ENCODE results near the gene PIGN.

Gene PIGN

GRCh38 chr18:62210138-62210537 is 23.3 kb upstream of the PIGN start:
- H3K27me3 ChIP-seq (replicated peaks in 2 of 5; ENCODE audit: control insufficient read depth in 4 of 5, insufficient read depth in 5 of 5, low read length in 4 of 5) = no peaks in the 10 kb centered on the region
- ChIA-PET CTCF (interaction anchor here (1.1 kb wide), 1 partner anchor 11 kb away, joined by 3 read pairs; no protein-coding TSS in a partner anchor), POLR2A (no interaction called here)

GRCh38 chr18:62209046-62209445 is 22.2 kb upstream of the PIGN start:
- no peak overlapping the region for H3K4me3 ChIP-seq (ENCODE audit: control insufficient read depth in 1 of 7, extremely low read depth in 1 of 7, insufficient read depth in 4 of 7, low read depth in 2 of 7, low read length in 6 of 7)
- peaks cover 0 to 20% (median 0%) of the 10 kb centered on the region in 5 experiments for H3K9me3 ChIP-seq (ENCODE audit: control extremely low read depth in 1 of 5, control insufficient read depth in 4 of 5, insufficient read depth in 2 of 5, low read depth in 1 of 5, low read length in 4 of 5)
- no peak overlapping the region for H3K27ac ChIP-seq (ENCODE audit: insufficient read depth in 1 of 2, low read depth in 1 of 2, low read length in 2 of 2, poor library complexity in 1 of 2, severe bottlenecking in 2 of 2)
- peaks cover 4 to 27% (median 15%) of the 10 kb centered on the region in 4 experiments for H3K36me3 ChIP-seq (ENCODE audit: control insufficient read depth in 4 of 4, insufficient read depth in 4 of 4, low read length in 3 of 4)
- H3K4me1 ChIP-seq (ENCODE audit: control extremely low read depth in 1 of 4, control insufficient read depth in 4 of 4, insufficient read depth in 4 of 4, low read length in 3 of 4) = no peaks in the 10 kb centered on the region
- ChIA-PET CTCF (interaction anchor here (1.9 kb wide), 1 partner anchor 40 kb away, joined by 5 read pairs; no protein-coding TSS in a partner anchor), POLR2A (no interaction called here)
- no peaks in the 10 kb centered on the region for H3K27me3 ChIP-seq (replicated peaks in 2 of 5; ENCODE audit: control insufficient read depth in 4 of 5, insufficient read depth in 5 of 5, low read length in 4 of 5)
- no peak for DNase-seq

More at GRCh38 chr18:62210138-62210537, 23.3 kb upstream of the PIGN start:
- Histone ChIP-seq H3K4me3 (ENCODE audit: control insufficient read depth in 1 of 7, extremely low read depth in 1 of 7, insufficient read depth in 4 of 7, low read depth in 2 of 7, low read length in 6 of 7) (no peak overlapping the region), H3K4me1 (ENCODE audit: control extremely low read depth in 1 of 4, control insufficient read depth in 4 of 4, insufficient read depth in 4 of 4, low read length in 3 of 4) (no peaks in the 10 kb centered on the region), H3K27ac (ENCODE audit: insufficient read depth in 1 of 2, low read depth in 1 of 2, low read length in 2 of 2, poor library complexity in 1 of 2, severe bottlenecking in 2 of 2) (no peak overlapping the region), H3K36me3 (ENCODE audit: control insufficient read depth in 4 of 4, insufficient read depth in 4 of 4, low read length in 3 of 4) (peaks cover 11 to 35% (median 18%) of the 10 kb centered on the region in 4 experiments), H3K9me3 (ENCODE audit: control extremely low read depth in 1 of 5, control insufficient read depth in 4 of 5, insufficient read depth in 2 of 5, low read depth in 1 of 5, low read length in 4 of 5) (peaks cover 0 to 20% (median 0%) of the 10 kb centered on the region in 5 experiments)
- DNase-seq = no peak
- 100% methylated on average over 1 of the region's 1 CpG for WGBS (ENCODE audit: insufficient coverage)

- WGBS (ENCODE audit: insufficient coverage) = no CpG with 5 or more reads among the region's 4 CpGs
- Histone ChIP-seq H3K27ac (ENCODE audit: insufficient read depth in 1 of 2, low read depth in 1 of 2, low read length in 2 of 2, poor library complexity in 1 of 2, severe bottlenecking in 2 of 2) (no peak overlapping the region), H3K27me3 (replicated peaks in 2 of 5; ENCODE audit: control insufficient read depth in 4 of 5, insufficient read depth in 5 of 5, low read length in 4 of 5) (no peaks in the 10 kb centered on the region), H3K9me3 (ENCODE audit: control extremely low read depth in 1 of 5, control insufficient read depth in 4 of 5, insufficient read depth in 2 of 5, low read depth in 1 of 5, low read length in 4 of 5) (peaks cover 0 to 20% (median 0%) of the 10 kb centered on the region in 5 experiments), H3K4me3 (ENCODE audit: control insufficient read depth in 1 of 7, extremely low read depth in 1 of 7, insufficient read depth in 4 of 7, low read depth in 2 of 7, low read length in 6 of 7) (no peak overlapping the region), H3K36me3 (ENCODE audit: control insufficient read depth in 4 of 4, insufficient read depth in 4 of 4, low read length in 3 of 4) (peaks cover 0 to 14% (median 6%) of the 10 kb centered on the region in 4 experiments), H3K4me1 (ENCODE audit: control extremely low read depth in 1 of 4, control insufficient read depth in 4 of 4, insufficient read depth in 4 of 4, low read length in 3 of 4) (no peaks in the 10 kb centered on the region)
- CTCF ChIA-PET = no interaction called here
- no peak for DNase-seq
- POLR2A ChIA-PET = no interaction called here
Observed at GRCh38 chr18:62206593-62206992, 19.7 kb upstream of the PIGN start.

GRCh38 chr18:62205824-62206223 is 19.0 kb upstream of the PIGN start:
- Histone ChIP-seq H3K4me1 (ENCODE audit: control extremely low read depth in 1 of 4, control insufficient read depth in 4 of 4, insufficient read depth in 4 of 4, low read length in 3 of 4) (no peaks in the 10 kb centered on the region), H3K9me3 (ENCODE audit: control extremely low read depth in 1 of 5, control insufficient read depth in 4 of 5, insufficient read depth in 2 of 5, low read depth in 1 of 5, low read length in 4 of 5) (peaks cover 0 to 20% (median 0%) of the 10 kb centered on the region in 5 experiments), H3K36me3 (ENCODE audit: control insufficient read depth in 4 of 4, insufficient read depth in 4 of 4, low read length in 3 of 4) (peaks cover 0 to 9% (median 3%) of the 10 kb centered on the region in 4 experiments), H3K4me3 (ENCODE audit: control insufficient read depth in 1 of 7, extremely low read depth in 1 of 7, insufficient read depth in 4 of 7, low read depth in 2 of 7, low read length in 6 of 7) (no peak overlapping the region), H3K27me3 (replicated peaks in 2 of 5; ENCODE audit: control insufficient read depth in 4 of 5, insufficient read depth in 5 of 5, low read length in 4 of 5) (no peaks in the 10 kb centered on the region), H3K27ac (ENCODE audit: insufficient read depth in 1 of 2, low read depth in 1 of 2, low read length in 2 of 2, poor library complexity in 1 of 2, severe bottlenecking in 2 of 2) (no peak overlapping the region)
- no peak for DNase-seq
- ChIA-PET CTCF (no interaction called here), POLR2A (no interaction called here)
- 100% methylated on average over 4 of the region's 4 CpGs for WGBS (ENCODE audit: insufficient coverage)

GRCh38 chr18:62201870-62202269 is 15.0 kb upstream of the PIGN start:
- no CpG with 5 or more reads among the region's 1 CpG for WGBS (ENCODE audit: insufficient coverage)
- ChIA-PET POLR2A (no interaction called here), CTCF (interaction anchor here (0.6 to 1.5 kb wide), 2 partner anchors 45 to 620 kb away, joined by 3 read pairs; no protein-coding TSS in a partner anchor)
- peaks cover 0 to 3% (median under 1%) of the 10 kb centered on the region in 4 experiments for H3K4me1 ChIP-seq (ENCODE audit: control extremely low read depth in 1 of 4, control insufficient read depth in 4 of 4, insufficient read depth in 4 of 4, low read length in 3 of 4)
- H3K9me3 ChIP-seq (ENCODE audit: control extremely low read depth in 1 of 5, control insufficient read depth in 4 of 5, insufficient read depth in 2 of 5, low read depth in 1 of 5, low read length in 4 of 5) = no peaks in the 10 kb centered on the region
- no peak overlapping the region for H3K4me3 ChIP-seq (ENCODE audit: control insufficient read depth in 1 of 7, extremely low read depth in 1 of 7, insufficient read depth in 4 of 7, low read depth in 2 of 7, low read length in 6 of 7)
- peaks cover 0 to 3% (median 0%) of the 10 kb centered on the region in 4 experiments for H3K36me3 ChIP-seq (ENCODE audit: control insufficient read depth in 4 of 4, insufficient read depth in 4 of 4, low read length in 3 of 4)
- no peaks in the 10 kb centered on the region for H3K27me3 ChIP-seq (replicated peaks in 2 of 5; ENCODE audit: control insufficient read depth in 4 of 5, insufficient read depth in 5 of 5, low read length in 4 of 5)
- no peak overlapping the region for H3K27ac ChIP-seq (ENCODE audit: insufficient read depth in 1 of 2, low read depth in 1 of 2, low read length in 2 of 2, poor library complexity in 1 of 2, severe bottlenecking in 2 of 2)
- no peak for DNase-seq

- no peak for DNase-seq
- 88% methylated on average over 1 of the region's 3 CpGs for WGBS (ENCODE audit: insufficient coverage)
- CTCF ChIA-PET = interaction anchor here (1.0 to 2.0 kb wide), 5 partner anchors 10 to 49 kb away, joined by 3 to 9 read pairs (median 7); partner anchors contain the start of genes PIGN and RELCH
- H3K27ac ChIP-seq (ENCODE audit: insufficient read depth in 1 of 2, low read depth in 1 of 2, low read length in 2 of 2, poor library complexity in 1 of 2, severe bottlenecking in 2 of 2) = no peak overlapping the region
- peaks cover 0 to 3% (median 1%) of the 10 kb centered on the region in 4 experiments for H3K4me1 ChIP-seq (ENCODE audit: control extremely low read depth in 1 of 4, control insufficient read depth in 4 of 4, insufficient read depth in 4 of 4, low read length in 3 of 4)
- no peak overlapping the region for H3K4me3 ChIP-seq (ENCODE audit: control insufficient read depth in 1 of 7, extremely low read depth in 1 of 7, insufficient read depth in 4 of 7, low read depth in 2 of 7, low read length in 6 of 7)
- H3K27me3 ChIP-seq (replicated peaks in 2 of 5; ENCODE audit: control insufficient read depth in 4 of 5, insufficient read depth in 5 of 5, low read length in 4 of 5) = no peaks in the 10 kb centered on the region
- H3K9me3 ChIP-seq (ENCODE audit: control extremely low read depth in 1 of 5, control insufficient read depth in 4 of 5, insufficient read depth in 2 of 5, low read depth in 1 of 5, low read length in 4 of 5) = no peaks in the 10 kb centered on the region
- peaks cover 0 to 3% (median 0%) of the 10 kb centered on the region in 4 experiments for H3K36me3 ChIP-seq (ENCODE audit: control insufficient read depth in 4 of 4, insufficient read depth in 4 of 4, low read length in 3 of 4)
- POLR2A ChIA-PET = no interaction called here
Observed at GRCh38 chr18:62200121-62200914, 13.5 kb upstream of the PIGN start.

- no peak for DNase-seq
- no peaks in the 10 kb centered on the region for H3K9me3 ChIP-seq (ENCODE audit: control extremely low read depth in 1 of 5, control insufficient read depth in 4 of 5, insufficient read depth in 2 of 5, low read depth in 1 of 5, low read length in 4 of 5)
- H3K27ac ChIP-seq (ENCODE audit: insufficient read depth in 1 of 2, low read depth in 1 of 2, low read length in 2 of 2, poor library complexity in 1 of 2, severe bottlenecking in 2 of 2) = no peak overlapping the region
- H3K4me1 ChIP-seq (ENCODE audit: control extremely low read depth in 1 of 4, control insufficient read depth in 4 of 4, insufficient read depth in 4 of 4, low read length in 3 of 4) = peaks cover 0 to 3% (median 1%) of the 10 kb centered on the region in 4 experiments
- ChIA-PET CTCF (interaction anchor here (0.9 to 2.0 kb wide), 6 partner anchors 9 to 50 kb away, joined by 3 to 9 read pairs (median 6); partner anchors contain the start of genes PIGN and RELCH), POLR2A (no interaction called here)
- H3K4me3 ChIP-seq (ENCODE audit: control insufficient read depth in 1 of 7, extremely low read depth in 1 of 7, insufficient read depth in 4 of 7, low read depth in 2 of 7, low read length in 6 of 7) = no peak overlapping the region
- WGBS (ENCODE audit: insufficient coverage) = 100% methylated on average over 1 of the region's 2 CpGs
- no peaks in the 10 kb centered on the region for H3K27me3 ChIP-seq (replicated peaks in 2 of 5; ENCODE audit: control insufficient read depth in 4 of 5, insufficient read depth in 5 of 5, low read length in 4 of 5)
- H3K36me3 ChIP-seq (ENCODE audit: control insufficient read depth in 4 of 4, insufficient read depth in 4 of 4, low read length in 3 of 4) = peaks cover 0 to 3% (median 0%) of the 10 kb centered on the region in 4 experiments
Observed at GRCh38 chr18:62199629-62200028, 12.8 kb upstream of the PIGN start.
